IMR-90 (cell line): ENCODE data around the gene ACSF2. TPM values are rescaled to one million over a fixed set of nuclear protein-coding genes. Genes with fewer than 3 reads are reported as not detected.

Source experiments
- ATAC-seq: fragments of 200-7000 bp; cut with Tn5 transposase; 2 replicates; pipeline ENCODE4 v1.9.1; 2020; ENCODE audit warnings: low read depth, mild to moderate bottlenecking, moderate library complexity
- BruUV-seq: library from RNA; stranded (reverse); fragments of 400-500 nt; replicated peaks from 2 replicates; lab custom pipeline; 2021; lab: Mats Ljungman, UMichigan
- CTCF ChIA-PET: fragments of 300-600 bp; formaldehyde crosslinking; extraction: SDS; loops from one replicate; lab custom pipeline; 2021; ENCODE audit warnings: antibody characterized with exemption; lab: Yijun Ruan, JAX
- POLR2A ChIA-PET: fragments of 300-600 bp; sonication (Branson Sonifier 250); formaldehyde crosslinking; loops from one replicate; lab custom pipeline; 2022; ENCODE audit warnings: antibody characterized with exemption; ENCODE audit not compliant: unreplicated experiment; lab: Charles Lee
- DNase-seq: peaks from one replicate; pipeline ENCODE4 v3.0.0; 2013
- H2AFZ ChIP-seq: replicated peaks from 2 replicates; pipeline ENCODE3; 2013; ENCODE audit warnings: low read length, mild to moderate bottlenecking; ENCODE audit not compliant: poor library complexity
- H2AK5ac ChIP-seq: 2 replicates; pipeline ENCODE4 v1.6.1; 2013; ENCODE audit warnings: low read depth, low read length, inconsistent platforms
- H2AK9ac ChIP-seq: replicated peaks from 2 replicates; pipeline ENCODE3; 2013; ENCODE audit warnings: mild to moderate bottlenecking, low read depth, low read length, moderate library complexity; ENCODE audit not compliant: poor library complexity
- H2BK120ac ChIP-seq: 2 replicates; pipeline ENCODE4 v1.6.1; 2013; ENCODE audit warnings: low read depth, low read length, inconsistent platforms
- H2BK15ac ChIP-seq: 3 replicates; pipeline ENCODE4 v1.6.1; 2013; ENCODE audit warnings: low read depth, low read length, inconsistent platforms
- H2BK20ac ChIP-seq: 2 replicates; pipeline ENCODE4 v1.6.1; 2013; ENCODE audit warnings: low read depth, mild to moderate bottlenecking, inconsistent platforms, low read length, moderate library complexity
- H2BK5ac ChIP-seq: 2 replicates; pipeline ENCODE4 v1.6.1; 2013; ENCODE audit warnings: mild to moderate bottlenecking, low read depth, low read length, inconsistent platforms; ENCODE audit not compliant: poor library complexity, severe bottlenecking
- H3K14ac ChIP-seq: replicated peaks from 2 replicates; pipeline ENCODE4 v1.6.1; 2013; ENCODE audit warnings: low read depth, low read length, inconsistent platforms
- H3K18ac ChIP-seq: 2 replicates; pipeline ENCODE4 v1.6.1; 2013; ENCODE audit warnings: low read depth, low read length, control low read depth
- H3K23ac ChIP-seq: 2 replicates; pipeline ENCODE4 v1.6.1; 2013; ENCODE audit warnings: low read depth, low read length, inconsistent platforms
- H3K27ac ChIP-seq: 2 replicates; pipeline ENCODE4 v1.5.1; 2013; ENCODE audit warnings: mild to moderate bottlenecking, control low read depth, low read length; ENCODE audit not compliant: insufficient read depth
- H3K27me3 ChIP-seq: 2 replicates; pipeline ENCODE4 v1.6.1; 2013; ENCODE audit warnings: low read length; ENCODE audit not compliant: control insufficient read depth, insufficient read depth
- H3K36me3 ChIP-seq: 2 replicates; pipeline ENCODE4 v1.6.1; 2013; ENCODE audit warnings: low read length, mixed read lengths; ENCODE audit not compliant: control insufficient read depth, insufficient read depth
- H3K4ac ChIP-seq: 2 replicates; pipeline ENCODE4 v1.6.1; 2013; ENCODE audit warnings: low read depth, low read length, inconsistent platforms
- H3K4me1 ChIP-seq: 2 replicates; pipeline ENCODE4 v1.6.1; 2013; ENCODE audit warnings: low read length, mixed read lengths; ENCODE audit not compliant: control insufficient read depth, insufficient read depth
- H3K4me2 ChIP-seq: 2 replicates; pipeline ENCODE4 v1.6.1; 2013; ENCODE audit warnings: low read depth, mild to moderate bottlenecking, control low read depth, low read length, moderate library complexity
- H3K4me3 ChIP-seq: 2 replicates; pipeline ENCODE4 v1.5.1; 2013; ENCODE audit warnings: low read depth, mild to moderate bottlenecking, control low read depth, low read length, moderate library complexity; ENCODE audit not compliant: insufficient read depth
- H3K56ac ChIP-seq: 2 replicates; pipeline ENCODE4 v1.6.1; 2013; ENCODE audit warnings: low read length, inconsistent platforms; ENCODE audit not compliant: insufficient read depth; ENCODE audit errors: extremely low read depth
- H3K79me1 ChIP-seq, 2 experiments: 2 replicates each; pipeline ENCODE4 v1.6.1; 2013; ENCODE audit warnings: low read length in 2 of 2, inconsistent platforms in 1 of 2, low read depth in 1 of 2
- H3K9ac ChIP-seq: 2 replicates; pipeline ENCODE4 v1.6.1; 2013; ENCODE audit warnings: low read depth, low read length, control low read depth
- H3K9me1 ChIP-seq: 2 replicates; pipeline ENCODE4 v1.6.1; 2013; ENCODE audit warnings: low read length, inconsistent platforms; ENCODE audit not compliant: insufficient read depth
- H3K9me3 ChIP-seq: 2 replicates; pipeline ENCODE4 v1.6.1; 2013; ENCODE audit warnings: low read length; ENCODE audit not compliant: control insufficient read depth, insufficient read depth
- H4K20me1 ChIP-seq: 2 replicates; pipeline ENCODE4 v1.6.1; 2013; ENCODE audit warnings: low read length, inconsistent platforms; ENCODE audit not compliant: insufficient read depth
- H4K5ac ChIP-seq: 2 replicates; pipeline ENCODE4 v1.6.1; 2013; ENCODE audit warnings: mild to moderate bottlenecking, low read depth, low read length, control low read depth
- H4K8ac ChIP-seq, 2 experiments: 2 replicates each; pipeline ENCODE4 v1.6.1; 2013; ENCODE audit warnings: low read depth in 2 of 2, low read length in 2 of 2, control low read depth in 1 of 2, inconsistent platforms in 1 of 2
- H4K91ac ChIP-seq: 2 replicates; pipeline ENCODE4 v1.6.1; 2013; ENCODE audit warnings: low read depth, low read length, inconsistent platforms; ENCODE audit not compliant: insufficient read depth
- USF2 ChIP-seq: fragments of 150-350 bp; IDR thresholded peaks from 2 replicates; pipeline ENCODE4 v1.6.1; 2017; ENCODE audit warnings: mild to moderate bottlenecking, antibody characterized with exemption, low read length, low read depth
- WGBS, 2 experiments: methylation state at CpG; one replicate each; pipeline versions ENCODE4 v1.1.5 to v1.1.7; 2013; ENCODE audit warnings: missing lambda C conversion rate in 2 of 2; ENCODE audit not compliant: insufficient read length in 1 of 2; ENCODE audit errors: extremely low coverage in 2 of 2; 5-methylcytosine and 5-hydroxymethylcytosine counted together
- dilution Hi-C: fragments of 300-500 bp; cut with HindIII; formaldehyde crosslinking; loops from one replicate; pipeline ENCODE4 v1.14.3; 2018; ENCODE audit warnings: low sequenced_read_pairs; ENCODE audit not compliant: unreplicated experiment
- in situ Hi-C: fragments of 300-500 bp; cut with MboI; formaldehyde crosslinking; loops from 3 replicates; pipeline ENCODE4 v1.14.3; 2019; ENCODE audit warnings: low sequenced_read_pairs, inconsistent platforms, mixed read lengths
- intact Hi-C: fragments of 100-400 bp; cut with micrococcal nuclease; formaldehyde crosslinking; loops from 2 replicates; pipeline ENCODE4 v1.10.0; 2022
- polyA plus RNA-seq, 3 experiments: library from polyadenylated mRNA; depleted of rRNA; stranded (reverse); fragments of >200 nt; gene quantifications; 2 replicates each; pipeline ENCODE4 v1.2.3, GENCODE V29; 2012; ENCODE audit warnings: low replicate concordance in 1 of 3
- total RNA-seq: library from RNA; depleted of rRNA; stranded (reverse); fragments of >200 nt; gene quantifications from 2 replicates; pipeline ENCODE4 v1.2.3, GENCODE V29; 2012

Gene ACSF2
- total and polyA plus RNA-seq, 2 of the 4 experiments (the other 2 are of a cell fraction) = 18.5 to 27.2 TPM

- no peak for ATAC-seq
- Histone ChIP-seq H4K91ac (no peak overlapping the region), H3K56ac (no peak overlapping the region), H3K4me3 (no peak overlapping the region), H3K9me3 (no peaks in the 10 kb centered on the region), H3K36me3 (peaks cover 14% of the 10 kb centered on the region; the same call in 1 of the 2 replicates), H3K27ac (no peak overlapping the region), H3K27me3 (peaks cover 22% of the 10 kb centered on the region), H3K4me1 (peaks cover 2% of the 10 kb centered on the region), H3K4ac (no peak overlapping the region), H3K23ac (no peak overlapping the region), H2BK120ac (no peak overlapping the region), H3K79me1 (no peaks in the 10 kb centered on the region), H4K5ac (no peak overlapping the region), H3K9me1 (no peaks in the 10 kb centered on the region), H2BK20ac (no peak overlapping the region), H4K8ac (no peak overlapping the region), H3K9ac (no peak overlapping the region), H2AK5ac (no peak overlapping the region), H2AFZ (no peak overlapping the region), H2BK5ac (no peak overlapping the region), H3K4me2 (no peak overlapping the region), H3K14ac (no peak overlapping the region), H3K18ac (no peak overlapping the region), H2BK15ac (no peak overlapping the region), H2AK9ac (no peak overlapping the region), H4K20me1 (no peaks in the 10 kb centered on the region; the same call in 1 of the 2 replicates)
- CTCF ChIA-PET = interaction anchor here (0.6 kb wide), 1 partner anchor 55 kb away, joined by 3 read pairs; no protein-coding TSS in a partner anchor
- in situ Hi-C loops (no loop called here), dilution Hi-C loops (no loop called here), intact Hi-C loops (no loop called here)
- no peak for TF ChIP-seq USF2
- DNase-seq = no peak
- no TSS peak for BruUV-seq
- POLR2A ChIA-PET = no interaction called here
- no CpG with 5 or more reads among the region's 10 CpGs for WGBS, 2 experiments
These were observed 46.3 kb downstream of the ACSF2 start for GRCh38 chr17:50472286-50472685.
